ENCODE measurements around the gene ATRNL1. TPM values are rescaled to one million over a fixed set of nuclear protein-coding genes. Genes with fewer than 3 reads are reported as not detected.

The ATRNL1 gene
- total RNA-seq, 1 experiment from 2014 or later: 1.3 TPM

DNA sequence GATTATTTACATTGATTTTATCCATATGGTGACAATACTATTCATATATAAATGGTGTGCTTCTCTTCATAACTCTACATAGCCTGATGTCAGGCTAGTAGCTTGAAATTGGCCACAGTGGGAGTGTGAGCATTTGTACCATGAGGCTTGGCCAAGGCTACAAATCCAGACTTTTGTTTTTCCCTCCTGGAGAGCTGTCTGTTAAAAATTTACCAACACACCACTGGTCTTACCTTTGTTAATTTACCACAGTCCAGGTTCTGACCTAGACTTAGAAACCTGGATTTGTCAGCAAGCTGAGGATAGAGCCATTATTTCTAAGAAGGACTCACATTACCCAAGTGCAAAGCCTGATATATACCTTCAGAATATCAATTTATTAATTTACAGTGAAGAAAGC is 45.5 kb upstream of the ATRNL1 start:
- Histone ChIP-seq H3K4me3 (replicated peaks in 1 of 2; ENCODE audit: low read depth in 1 of 2, low read length in 2 of 2) (no peak overlapping the region), H3K9me3 (ENCODE audit: control insufficient read depth in 1 of 2, insufficient read depth in 1 of 2, low read depth in 1 of 2, low read length in 2 of 2) (no peaks in the 10 kb centered on the region), H3K9ac (ENCODE audit: low read length) (no peak overlapping the region), H4K20me1 (ENCODE audit: insufficient read depth) (no peaks in the 10 kb centered on the region), H3K4me2 (ENCODE audit: low read length) (no peak overlapping the region), H3K27ac (ENCODE audit: low read depth, low read length) (no peak overlapping the region), H3K36me3 (ENCODE audit: control insufficient read depth in 1 of 2, insufficient read depth in 2 of 2, low read length in 2 of 2) (no peaks in the 10 kb centered on the region), H3K4me1 (ENCODE audit: control insufficient read depth in 1 of 2, insufficient read depth in 2 of 2, low read length in 2 of 2) (no peaks in the 10 kb centered on the region), H3K27me3 (ENCODE audit: insufficient read depth, low read length) (peaks cover 11% of the 10 kb centered on the region; the same call in 1 of the 2 replicates), H2AFZ (ENCODE audit: low read depth, low read length, poor library complexity, severe bottlenecking) (no peak overlapping the region), H3K79me2 (ENCODE audit: insufficient read depth, low read length) (no peaks in the 10 kb centered on the region), H3K9me2 (ENCODE audit: insufficient read depth) (no peaks in the 10 kb centered on the region)
- DNase-seq (ENCODE audit: low read depth, low spot score): no peak
- no TSS peak for BruUV-seq (replicated peaks)
- intact Hi-C loops (cut with micrococcal nuclease): no loop called here
- no peak for ATAC-seq
- ChIA-PET RAD21 (ENCODE audit: low non-redundant PET in 1 of 2, low total read pairs in 2 of 2, uncharacterized antibody in 2 of 2, unreplicated experiment in 2 of 2) (no interaction called here), POLR2A (no interaction called here), CTCF (no interaction called here)
- TF ChIP-seq ELF1 (IDR thresholded peaks at IDR 0.05; ENCODE audit: borderline replicate concordance, low read depth) (no peak), SIN3A (IDR thresholded peaks at IDR 0.05; ENCODE audit: low read depth) (no peak), JUND (IDR thresholded peaks at IDR 0.05) (no peak)

DNA sequence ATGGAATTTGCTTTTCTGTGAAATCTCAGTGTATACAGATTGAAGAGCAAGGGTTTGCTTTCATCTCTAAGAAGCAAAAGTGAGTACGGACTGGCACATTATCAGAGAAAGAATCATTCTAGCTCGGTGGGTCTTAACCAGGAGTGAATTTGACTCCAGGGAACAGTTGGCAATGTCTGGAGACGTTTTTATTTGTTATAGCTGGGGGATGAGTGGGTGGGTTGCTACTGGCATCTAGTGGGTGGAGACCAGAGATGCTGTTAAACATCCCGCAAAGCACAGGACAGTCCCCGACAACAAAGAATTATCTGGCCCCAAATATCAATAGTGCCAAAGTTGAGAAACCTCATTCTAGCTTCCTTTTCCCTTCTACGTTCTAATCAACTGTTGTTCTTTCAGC is 43.8 kb upstream of the ATRNL1 start:
- POLR2A ChIA-PET: no interaction called here

More for the DNA sequence above, 43.8 kb upstream of the ATRNL1 start:
- Histone ChIP-seq H3K27ac (ENCODE audit: low read depth, low read length) (no peak overlapping the region), H2AFZ (ENCODE audit: low read depth, low read length, poor library complexity, severe bottlenecking) (no peak overlapping the region), H3K4me1 (ENCODE audit: control insufficient read depth in 1 of 2, insufficient read depth in 2 of 2, low read length in 2 of 2) (no peaks in the 10 kb centered on the region), H3K9me2 (ENCODE audit: insufficient read depth) (no peaks in the 10 kb centered on the region), H3K4me2 (ENCODE audit: low read length) (no peak overlapping the region), H4K20me1 (ENCODE audit: insufficient read depth) (no peaks in the 10 kb centered on the region), H3K27me3 (ENCODE audit: insufficient read depth, low read length) (peaks cover 11% of the 10 kb centered on the region; the same call in 1 of the 2 replicates), H3K9me3 (ENCODE audit: control insufficient read depth in 1 of 2, insufficient read depth in 1 of 2, low read depth in 1 of 2, low read length in 2 of 2) (no peaks in the 10 kb centered on the region), H3K36me3 (ENCODE audit: control insufficient read depth in 1 of 2, insufficient read depth in 2 of 2, low read length in 2 of 2) (no peaks in the 10 kb centered on the region), H3K9ac (ENCODE audit: low read length) (no peak overlapping the region), H3K4me3 (replicated peaks in 1 of 2; ENCODE audit: low read depth in 1 of 2, low read length in 2 of 2) (no peak overlapping the region), H3K79me2 (ENCODE audit: insufficient read depth, low read length) (no peaks in the 10 kb centered on the region)
- intact Hi-C loops (cut with micrococcal nuclease): no loop called here
- DNase-seq (ENCODE audit: low read depth, low spot score) (no peak), ATAC-seq (no peak)
- RAD21 ChIA-PET (ENCODE audit: low non-redundant PET in 1 of 2, low total read pairs in 2 of 2, uncharacterized antibody in 2 of 2, unreplicated experiment in 2 of 2): no interaction called here
- CTCF ChIA-PET: no interaction called here
- no TSS peak for BruUV-seq (replicated peaks)
- TF ChIP-seq CBX3 (IDR thresholded peaks at IDR 0.05; ENCODE audit: low read depth) (no peak), ZNF274 (IDR thresholded peaks at IDR 0.05; ENCODE audit: low read depth, low read length) (no peak), POLR2AphosphoS5 (IDR thresholded peaks at IDR 0.05; ENCODE audit: low read depth, low read length) (no peak), ZFX (IDR thresholded peaks at IDR 0.05) (no peak), SIN3A (IDR thresholded peaks at IDR 0.05; ENCODE audit: low read depth) (no peak), YY1 (IDR thresholded peaks at IDR 0.05; ENCODE audit: extremely low read depth, insufficient replicate concordance, low read depth, low read length) (no peak), POLR2A (IDR thresholded peaks at IDR 0.05; ENCODE audit: borderline replicate concordance, extremely low read depth, insufficient read depth, insufficient read length) (no peak), SP1 (IDR thresholded peaks at IDR 0.05; ENCODE audit: low read depth) (no peak), JUND (IDR thresholded peaks at IDR 0.05) (no peak), CEBPB (IDR thresholded peaks at IDR 0.05; ENCODE audit: low read depth) (no peak), CTCF (IDR thresholded peaks at IDR 0.05 in 2 of 3, conservative IDR thresholded peaks at IDR 0.05 in 1 of 3; ENCODE audit: borderline replicate concordance in 1 of 3, insufficient read depth in 1 of 3, low read depth in 2 of 3, low read length in 2 of 3) (no peak), EGR1 (IDR thresholded peaks at IDR 0.05; ENCODE audit: low read depth) (no peak), EZH2 (IDR thresholded peaks at IDR 0.05) (no peak), FOSL1 (IDR thresholded peaks at IDR 0.05; ENCODE audit: low read depth) (no peak)
- TF ChIP-seq, protein P1, sequence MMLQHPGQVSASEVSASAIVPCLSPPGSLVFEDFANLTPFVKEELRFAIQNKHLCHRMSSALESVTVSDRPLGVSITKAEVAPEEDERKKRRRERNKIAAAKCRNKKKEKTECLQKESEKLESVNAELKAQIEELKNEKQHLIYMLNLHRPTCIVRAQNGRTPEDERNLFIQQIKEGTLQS (IDR thresholded peaks at IDR 0.05): no peak
- TF ChIP-seq, protein P2, sequence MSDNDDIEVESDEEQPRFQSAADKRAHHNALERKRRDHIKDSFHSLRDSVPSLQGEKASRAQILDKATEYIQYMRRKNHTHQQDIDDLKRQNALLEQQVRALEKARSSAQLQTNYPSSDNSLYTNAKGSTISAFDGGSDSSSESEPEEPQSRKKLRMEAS (IDR thresholded peaks at IDR 0.05): no peak
- TF ChIP-seq, protein P3, sequence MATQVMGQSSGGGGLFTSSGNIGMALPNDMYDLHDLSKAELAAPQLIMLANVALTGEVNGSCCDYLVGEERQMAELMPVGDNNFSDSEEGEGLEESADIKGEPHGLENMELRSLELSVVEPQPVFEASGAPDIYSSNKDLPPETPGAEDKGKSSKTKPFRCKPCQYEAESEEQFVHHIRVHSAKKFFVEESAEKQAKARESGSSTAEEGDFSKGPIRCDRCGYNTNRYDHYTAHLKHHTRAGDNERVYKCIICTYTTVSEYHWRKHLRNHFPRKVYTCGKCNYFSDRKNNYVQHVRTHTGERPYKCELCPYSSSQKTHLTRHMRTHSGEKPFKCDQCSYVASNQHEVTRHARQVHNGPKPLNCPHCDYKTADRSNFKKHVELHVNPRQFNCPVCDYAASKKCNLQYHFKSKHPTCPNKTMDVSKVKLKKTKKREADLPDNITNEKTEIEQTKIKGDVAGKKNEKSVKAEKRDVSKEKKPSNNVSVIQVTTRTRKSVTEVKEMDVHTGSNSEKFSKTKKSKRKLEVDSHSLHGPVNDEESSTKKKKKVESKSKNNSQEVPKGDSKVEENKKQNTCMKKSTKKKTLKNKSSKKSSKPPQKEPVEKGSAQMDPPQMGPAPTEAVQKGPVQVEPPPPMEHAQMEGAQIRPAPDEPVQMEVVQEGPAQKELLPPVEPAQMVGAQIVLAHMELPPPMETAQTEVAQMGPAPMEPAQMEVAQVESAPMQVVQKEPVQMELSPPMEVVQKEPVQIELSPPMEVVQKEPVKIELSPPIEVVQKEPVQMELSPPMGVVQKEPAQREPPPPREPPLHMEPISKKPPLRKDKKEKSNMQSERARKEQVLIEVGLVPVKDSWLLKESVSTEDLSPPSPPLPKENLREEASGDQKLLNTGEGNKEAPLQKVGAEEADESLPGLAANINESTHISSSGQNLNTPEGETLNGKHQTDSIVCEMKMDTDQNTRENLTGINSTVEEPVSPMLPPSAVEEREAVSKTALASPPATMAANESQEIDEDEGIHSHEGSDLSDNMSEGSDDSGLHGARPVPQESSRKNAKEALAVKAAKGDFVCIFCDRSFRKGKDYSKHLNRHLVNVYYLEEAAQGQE (IDR thresholded peaks at IDR 0.05; ENCODE audit: low read depth): no peak
